ENCODE measurements around the gene ZBTB7C.

- no peak for TF ChIP-seq EZH2phosphoT487 (IDR thresholded peaks at IDR 0.05)
- no peak for TF ChIP-seq CTCF (IDR thresholded peaks at IDR 0.05)
Measured at GRCh38 chr18:48238206-48238605, 171.0 kb downstream of the ZBTB7C start.
